OCI-LY7 (cell line): Measurements from ENCODE around the gene ZMYND11. TPM values are rescaled to one million over a fixed set of nuclear protein-coding genes. Genes with fewer than 3 reads are reported as not detected.

Experiments used
- BruUV-seq: library from RNA; stranded (reverse); fragments of 400-500 nt; replicated peaks from 2 replicates; lab custom pipeline; 2021; lab: Mats Ljungman, UMichigan
- CTCF ChIA-PET: fragments of 300-600 bp; sonication (Branson Sonifier 250); formaldehyde crosslinking; loops from one replicate; lab custom pipeline; 2022; ENCODE audit warnings: antibody characterized with exemption; ENCODE audit not compliant: unreplicated experiment; lab: Charles Lee
- POLR2A ChIA-PET: fragments of 300-600 bp; sonication (Branson Sonifier 250); formaldehyde crosslinking; loops from one replicate; lab custom pipeline; 2022; ENCODE audit warnings: antibody characterized with exemption; lab: Charles Lee
- DNase-seq: peaks from one replicate; pipeline ENCODE4 v3.0.0-alpha.2; 2015; ENCODE audit warnings: low spot score
- H2AFZ ChIP-seq: fragments of 200-600 bp; sonication (generic), shearing (Covaris generic); 2 replicates; pipeline ENCODE4 v1.6.1; 2014; ENCODE audit warnings: mild to moderate bottlenecking, antibody characterized with exemption, low read length, moderate library complexity
- H3K27ac ChIP-seq: fragments of 200-600 bp; sonication (generic); 2 replicates; pipeline ENCODE4 v1.5.1; 2014; ENCODE audit warnings: mixed run types, low read depth, mild to moderate bottlenecking, moderate library complexity, low read length, inconsistent platforms; ENCODE audit not compliant: poor library complexity, severe bottlenecking
- H3K36me3 ChIP-seq: fragments of 200-600 bp; sonication (generic); 2 replicates; pipeline ENCODE4 v1.6.1; 2014; ENCODE audit warnings: mild to moderate bottlenecking, antibody characterized with exemption, low read length, moderate library complexity, mixed read lengths; ENCODE audit not compliant: insufficient read depth
- H3K4me1 ChIP-seq: fragments of 200-600 bp; sonication (generic); 2 replicates; pipeline ENCODE4 v1.5.1; 2014; ENCODE audit warnings: mild to moderate bottlenecking, low read length; ENCODE audit not compliant: insufficient read depth, poor library complexity, severe bottlenecking
- H3K4me2 ChIP-seq: fragments of 200-600 bp; sonication (generic); 2 replicates; pipeline ENCODE4 v1.6.1; 2014; ENCODE audit warnings: mild to moderate bottlenecking, low read length
- H3K4me3 ChIP-seq: fragments of 200-600 bp; sonication (generic); 2 replicates; pipeline ENCODE4 v1.5.1; 2014; ENCODE audit warnings: mild to moderate bottlenecking, low read depth, low read length; ENCODE audit not compliant: poor library complexity, severe bottlenecking
- H3K79me2 ChIP-seq: fragments of 200-600 bp; sonication (generic); 2 replicates; pipeline ENCODE4 v1.6.1; 2016; ENCODE audit warnings: low read depth, mild to moderate bottlenecking, low read length, moderate library complexity, mixed read lengths; ENCODE audit not compliant: insufficient read depth
- H3K9me2 ChIP-seq: fragments of 200-600 bp; sonication (generic); 2 replicates; pipeline ENCODE4 v1.6.1; 2016; ENCODE audit warnings: mild to moderate bottlenecking, low read length, mixed read lengths; ENCODE audit not compliant: insufficient read depth
- H3K9me3 ChIP-seq: fragments of 200-600 bp; sonication (generic); 2 replicates; pipeline ENCODE4 v1.6.1; 2014; ENCODE audit warnings: mild to moderate bottlenecking, mixed run types, low read length, mixed read lengths
- H4K20me1 ChIP-seq: fragments of 200-600 bp; sonication (generic); 2 replicates; pipeline ENCODE4 v1.6.1; 2014; ENCODE audit warnings: mild to moderate bottlenecking, antibody characterized with exemption, low read length, moderate library complexity, mixed read lengths; ENCODE audit not compliant: insufficient read depth
- EZH2phosphoT487 ChIP-seq: fragments of 200-600 bp; sonication (generic); IDR thresholded peaks from 2 replicates; pipeline ENCODE4 v1.6.1; 2018; ENCODE audit warnings: low read depth, borderline replicate concordance, mild to moderate bottlenecking, mixed run types, antibody characterized with exemption, low read length, moderate library complexity, mixed read lengths
- intact Hi-C: fragments of 100-400 bp; cut with micrococcal nuclease; formaldehyde crosslinking; loops from one replicate; pipeline ENCODE4 v1.10.0; 2022; ENCODE audit not compliant: unreplicated experiment
- total RNA-seq, 2 experiments: library from RNA; depleted of rRNA in 1 of 2; stranded (reverse); fragments of >200 nt in 1 of 2; shearing (Covaris generic) in 1 of 2; gene quantifications; 2 replicates each; pipeline ENCODE4 v1.2.3, GENCODE V29; 2014 to 2022
- TF ChIP-seq, protein P1 (sequence below): fragments of 200-600 bp; sonication (generic); conservative IDR thresholded peaks from 2 replicates; pipeline ENCODE4 v1.5.1; 2014; ENCODE audit warnings: mild to moderate bottlenecking, antibody characterized with exemption, low read length, moderate library complexity, mixed read lengths

Gene ZMYND11
- total RNA-seq, 2 experiments from 2014 or later: 4.0 to 5.5 TPM

DNA sequence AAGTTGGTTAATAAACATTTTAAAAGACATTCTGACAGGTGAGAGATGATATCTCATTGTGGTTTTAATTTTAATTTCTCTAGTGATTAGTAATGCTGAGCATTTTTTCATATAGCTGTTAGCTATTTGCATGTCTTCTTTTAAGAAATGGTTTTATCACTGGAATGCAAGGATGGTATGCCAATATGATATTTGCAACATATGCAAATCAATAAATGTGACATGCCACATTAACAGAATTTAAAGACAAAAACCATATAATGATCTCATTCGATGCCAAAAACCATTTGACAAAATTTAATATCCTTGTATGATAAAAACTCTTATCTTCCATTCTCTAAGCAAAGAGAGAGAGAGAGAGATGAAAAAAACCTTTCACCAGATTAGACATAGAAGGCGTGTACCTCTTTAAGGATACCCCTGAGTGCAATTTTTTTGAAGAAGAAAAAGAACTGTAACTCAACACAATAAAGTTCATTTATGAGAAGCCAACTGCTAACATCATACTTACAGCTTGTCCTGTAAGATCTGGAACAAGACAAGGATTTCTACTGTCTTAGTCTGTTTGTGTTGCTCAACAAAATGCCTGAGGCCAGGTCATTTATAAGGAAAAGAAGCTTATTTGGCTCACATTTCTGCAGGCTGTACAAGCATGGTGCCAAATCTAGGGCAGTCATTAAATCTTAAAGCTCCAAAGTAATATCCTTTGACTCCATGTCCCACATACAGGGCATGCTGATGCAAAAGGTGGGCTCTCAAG, 39.7 kb upstream of the ZMYND11 start:
- TF ChIP-seq EZH2phosphoT487: no peak
- TF ChIP-seq, protein P1, sequence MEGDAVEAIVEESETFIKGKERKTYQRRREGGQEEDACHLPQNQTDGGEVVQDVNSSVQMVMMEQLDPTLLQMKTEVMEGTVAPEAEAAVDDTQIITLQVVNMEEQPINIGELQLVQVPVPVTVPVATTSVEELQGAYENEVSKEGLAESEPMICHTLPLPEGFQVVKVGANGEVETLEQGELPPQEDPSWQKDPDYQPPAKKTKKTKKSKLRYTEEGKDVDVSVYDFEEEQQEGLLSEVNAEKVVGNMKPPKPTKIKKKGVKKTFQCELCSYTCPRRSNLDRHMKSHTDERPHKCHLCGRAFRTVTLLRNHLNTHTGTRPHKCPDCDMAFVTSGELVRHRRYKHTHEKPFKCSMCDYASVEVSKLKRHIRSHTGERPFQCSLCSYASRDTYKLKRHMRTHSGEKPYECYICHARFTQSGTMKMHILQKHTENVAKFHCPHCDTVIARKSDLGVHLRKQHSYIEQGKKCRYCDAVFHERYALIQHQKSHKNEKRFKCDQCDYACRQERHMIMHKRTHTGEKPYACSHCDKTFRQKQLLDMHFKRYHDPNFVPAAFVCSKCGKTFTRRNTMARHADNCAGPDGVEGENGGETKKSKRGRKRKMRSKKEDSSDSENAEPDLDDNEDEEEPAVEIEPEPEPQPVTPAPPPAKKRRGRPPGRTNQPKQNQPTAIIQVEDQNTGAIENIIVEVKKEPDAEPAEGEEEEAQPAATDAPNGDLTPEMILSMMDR: no peak
- no peak overlapping the region for H3K27ac ChIP-seq
- H3K36me3 ChIP-seq: no peaks in the 10 kb centered on the region
- BruUV-seq: no TSS peak
- POLR2A ChIA-PET: no interaction called here
- H3K4me2 ChIP-seq: no peak overlapping the region
- no peak for DNase-seq
- CTCF ChIA-PET: no interaction called here
- H3K9me3 ChIP-seq: peaks cover 5% of the 10 kb centered on the region; the same call in 1 of the 2 replicates
- no peaks in the 10 kb centered on the region for H4K20me1 ChIP-seq
- H2AFZ ChIP-seq: no peak overlapping the region
- H3K4me1 ChIP-seq: no peaks in the 10 kb centered on the region
- no peaks in the 10 kb centered on the region for H3K9me2 ChIP-seq
- no peaks in the 10 kb centered on the region for H3K79me2 ChIP-seq
- H3K4me3 ChIP-seq: no peak overlapping the region
- intact Hi-C loops: no loop called here

DNA sequence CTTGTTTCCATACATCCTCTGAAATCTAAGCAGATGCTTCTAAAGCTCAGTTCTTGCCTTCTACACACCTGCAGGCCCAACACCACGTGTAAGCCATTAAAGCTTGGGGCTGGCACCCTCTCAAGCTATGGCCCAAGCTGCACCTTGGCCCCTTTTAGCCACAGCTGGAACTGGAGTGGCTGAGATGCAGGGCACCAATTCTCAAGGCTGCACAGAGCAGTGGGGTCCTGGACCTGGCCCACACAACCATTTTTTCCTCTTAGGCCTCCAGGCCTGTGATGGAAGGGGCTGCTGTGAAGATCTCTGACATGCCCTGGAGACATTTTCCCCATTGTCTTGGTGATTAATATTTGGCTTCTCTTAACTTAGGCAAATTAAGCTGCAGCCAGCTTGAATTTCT, 38.8 kb upstream of the ZMYND11 start:
- Histone ChIP-seq H3K79me2 (no peaks in the 10 kb centered on the region), H3K36me3 (no peaks in the 10 kb centered on the region), H3K4me2 (no peak overlapping the region), H3K27ac (no peak overlapping the region), H3K9me3 (peaks cover 5% of the 10 kb centered on the region; the same call in 1 of the 2 replicates), H3K9me2 (no peaks in the 10 kb centered on the region), H2AFZ (no peak overlapping the region), H3K4me3 (no peak overlapping the region), H4K20me1 (no peaks in the 10 kb centered on the region), H3K4me1 (no peaks in the 10 kb centered on the region)
- ChIA-PET POLR2A (no interaction called here), CTCF (no interaction called here)
- TF ChIP-seq EZH2phosphoT487: no peak
- TF ChIP-seq, protein P1: no peak
- BruUV-seq: no TSS peak
- no peak for DNase-seq
- intact Hi-C loops: no loop called here

DNA sequence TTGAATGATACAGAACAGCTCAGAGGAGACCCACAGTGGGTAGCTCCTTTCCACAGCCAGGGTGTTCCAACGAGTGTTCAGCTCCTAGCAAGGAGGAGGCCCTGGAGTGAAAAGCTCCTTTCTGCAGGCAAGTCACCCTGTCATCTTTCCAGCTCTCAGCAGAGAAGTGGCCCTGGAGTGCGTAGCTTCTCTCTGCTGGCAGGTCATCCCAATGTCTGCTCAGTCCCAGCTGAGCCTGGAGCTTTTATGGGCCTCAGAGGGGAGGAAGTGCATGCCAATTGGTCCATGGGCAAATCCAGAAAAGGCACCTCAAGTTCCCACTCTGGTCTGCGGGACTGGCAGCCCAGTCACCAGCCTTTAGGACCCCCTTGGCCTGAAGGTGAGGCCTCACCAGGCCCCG, 30.8 kb upstream of the ZMYND11 start:
- H3K36me3 ChIP-seq: no peaks in the 10 kb centered on the region
- H4K20me1 ChIP-seq: no peaks in the 10 kb centered on the region
- no peak overlapping the region for H2AFZ ChIP-seq
- no peak overlapping the region for H3K27ac ChIP-seq
- ChIA-PET CTCF (no interaction called here), POLR2A (no interaction called here)
- no peak overlapping the region for H3K4me3 ChIP-seq
- H3K9me3 ChIP-seq: no peaks in the 10 kb centered on the region
- no peak overlapping the region for H3K4me2 ChIP-seq
- no TSS peak for BruUV-seq
- no peaks in the 10 kb centered on the region for H3K4me1 ChIP-seq
- TF ChIP-seq, protein P1: no peak
- TF ChIP-seq EZH2phosphoT487: no peak
- intact Hi-C loops: no loop called here
- no peak for DNase-seq
- H3K9me2 ChIP-seq: no peaks in the 10 kb centered on the region
- H3K79me2 ChIP-seq: no peaks in the 10 kb centered on the region
